PC-3 (cell line): ENCODE measurements around the gene MLN. TPM values are rescaled to one million over a fixed set of nuclear protein-coding genes. Genes with fewer than 3 reads are reported as not detected.

ENCODE experiments used
- ATAC-seq: fragments of 200-7000 bp; cut with Tn5 transposase; 2 replicates; pipeline ENCODE4 v1.9.1; 2020; ENCODE audit warnings: mild to moderate bottlenecking, moderate library complexity
- BruUV-seq: library from RNA; stranded (reverse); fragments of 400-500 nt; replicated peaks from 2 replicates; lab custom pipeline; 2021; lab: Mats Ljungman, UMichigan
- CTCF ChIA-PET: fragments of 300-600 bp; sonication (Branson Sonifier 250); formaldehyde crosslinking; loops from one replicate; lab custom pipeline; 2022; ENCODE audit warnings: antibody characterized with exemption; lab: Charles Lee
- POLR2A ChIA-PET: fragments of 300-600 bp; sonication (Branson Sonifier 250); formaldehyde crosslinking; loops from one replicate; lab custom pipeline; 2022; ENCODE audit warnings: antibody characterized with exemption; ENCODE audit not compliant: unreplicated experiment; lab: Charles Lee
- DNase-seq: peaks from one replicate; pipeline ENCODE4 v3.0.0-alpha.2; 2015
- H2AFZ ChIP-seq: fragments of 300-600 bp; sonication (generic); 2 replicates; pipeline ENCODE4 v1.6.0; 2016; ENCODE audit warnings: antibody characterized with exemption, low read length
- H3F3A ChIP-seq: fragments of 300-600 bp; sonication (generic); one replicate; pipeline ENCODE4 v1.6.0; 2017; ENCODE audit warnings: antibody characterized with exemption, low read length, control low read depth, mild to moderate bottlenecking; ENCODE audit not compliant: unreplicated experiment
- H3K27ac ChIP-seq: fragments of 300-600 bp; sonication (generic); 2 replicates; pipeline ENCODE4 v1.5.1; 2016; ENCODE audit warnings: mild to moderate bottlenecking, low read length
- H3K27me3 ChIP-seq: fragments of 300-600 bp; sonication (generic); 2 replicates; pipeline ENCODE4 v1.6.1; 2016; ENCODE audit warnings: low read length, mixed read lengths
- H3K36me3 ChIP-seq: fragments of 300-600 bp; sonication (generic); 2 replicates; pipeline ENCODE4 v1.6.1; 2016; ENCODE audit warnings: low read depth, mixed run types, low read length, mixed read lengths
- H3K4me1 ChIP-seq: fragments of 300-600 bp; sonication (generic); 2 replicates; pipeline ENCODE4 v1.5.1; 2016; ENCODE audit warnings: low read length; ENCODE audit not compliant: insufficient read depth
- H3K4me2 ChIP-seq: fragments of 300-600 bp; sonication (generic); 2 replicates; pipeline ENCODE4 v1.6.0; 2016; ENCODE audit warnings: low read length
- H3K4me3 ChIP-seq: fragments of 300-600 bp; sonication (generic); 2 replicates; pipeline ENCODE4 v1.5.1; 2016; ENCODE audit warnings: mild to moderate bottlenecking, low read length, mixed read lengths
- H3K79me2 ChIP-seq: fragments of 300-600 bp; sonication (generic); 2 replicates; pipeline ENCODE4 v1.6.1; 2017; ENCODE audit warnings: low read length, mixed read lengths
- H3K9ac ChIP-seq: fragments of 300-600 bp; sonication (generic); 2 replicates; pipeline ENCODE4 v1.6.0; 2016; ENCODE audit warnings: mild to moderate bottlenecking, low read length
- H3K9me2 ChIP-seq: fragments of 300-600 bp; sonication (generic); replicated peaks from 2 replicates; pipeline ENCODE4 v1.6.1; 2016; ENCODE audit warnings: mixed run types, low read length, mixed read lengths
- H3K9me3 ChIP-seq: fragments of 300-600 bp; sonication (generic); 2 replicates; pipeline ENCODE4 v1.6.1; 2016; ENCODE audit warnings: low read length, mixed read lengths
- H4K20me1 ChIP-seq: fragments of 300-600 bp; sonication (generic); 2 replicates; pipeline ENCODE4 v1.6.1; 2016; ENCODE audit warnings: low read length, mixed read lengths
- EZH2 ChIP-seq: fragments of 300-600 bp; sonication (generic); IDR thresholded peaks from one replicate; pipeline ENCODE4 v1.6.1; 2017; ENCODE audit warnings: antibody characterized with exemption, mild to moderate bottlenecking, low read length; ENCODE audit not compliant: unreplicated experiment
- EZH2phosphoT487 ChIP-seq: fragments of 300-600 bp; sonication (generic); IDR thresholded peaks from 2 replicates; pipeline ENCODE4 v1.6.1; 2018; ENCODE audit warnings: mild to moderate bottlenecking, antibody characterized with exemption, low read length, borderline replicate concordance
- intact Hi-C: fragments of 100-400 bp; cut with micrococcal nuclease; formaldehyde crosslinking; loops from 2 replicates; pipeline ENCODE4 v1.9.0; 2023
- total RNA-seq: library from RNA; depleted of rRNA; stranded (reverse); fragments of >200 nt; gene quantifications from 2 replicates; pipeline ENCODE4 v1.2.3, GENCODE V29; 2014
- TF ChIP-seq, protein P1 (sequence below): fragments of 300-600 bp; sonication (generic); conservative IDR thresholded peaks from 2 replicates; pipeline ENCODE4 v1.5.1; 2017; ENCODE audit warnings: antibody characterized with exemption, low read depth, mild to moderate bottlenecking, low read length

Gene MLN
- total RNA-seq, 1 experiment from 2014 or later = not detected

DNA sequence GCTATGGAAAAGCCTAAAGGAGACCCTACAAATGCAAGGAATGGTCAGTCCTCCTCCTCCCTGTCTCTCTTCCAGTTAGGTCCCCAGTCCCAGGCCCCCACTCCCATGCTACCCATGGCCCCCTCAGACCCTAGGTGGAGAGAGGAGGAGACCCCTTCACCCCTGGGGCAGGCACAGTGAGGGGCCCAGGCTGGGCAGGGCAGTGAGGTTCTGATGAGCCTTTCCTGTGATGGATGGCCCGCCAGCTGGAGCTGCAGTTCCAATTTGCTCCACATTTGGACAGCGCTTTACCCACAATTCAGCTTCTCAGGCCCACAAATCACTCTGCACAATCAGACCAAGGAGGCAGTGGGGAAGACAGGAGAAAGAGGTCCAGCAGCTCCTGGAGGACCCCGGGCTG, 37.3 kb upstream of the MLN start:
- Histone ChIP-seq H3K9me2 (no peaks in the 10 kb centered on the region), H3K79me2 (no peaks in the 10 kb centered on the region), H3F3A (no peaks in the 10 kb centered on the region), H4K20me1 (no peaks in the 10 kb centered on the region), H3K4me1 (peaks cover 23% of the 10 kb centered on the region), H3K27me3 (no peaks in the 10 kb centered on the region), H2AFZ (no peak overlapping the region), H3K4me3 (no peak overlapping the region), H3K4me2 (peak overlapping the region; percentile 40), H3K27ac (peak overlapping the region; percentile 73), H3K36me3 (no peaks in the 10 kb centered on the region), H3K9ac (no peak overlapping the region), H3K9me3 (no peaks in the 10 kb centered on the region)
- TF ChIP-seq EZH2phosphoT487 (no peak), EZH2 (no peak)
- TF ChIP-seq, protein P1, sequence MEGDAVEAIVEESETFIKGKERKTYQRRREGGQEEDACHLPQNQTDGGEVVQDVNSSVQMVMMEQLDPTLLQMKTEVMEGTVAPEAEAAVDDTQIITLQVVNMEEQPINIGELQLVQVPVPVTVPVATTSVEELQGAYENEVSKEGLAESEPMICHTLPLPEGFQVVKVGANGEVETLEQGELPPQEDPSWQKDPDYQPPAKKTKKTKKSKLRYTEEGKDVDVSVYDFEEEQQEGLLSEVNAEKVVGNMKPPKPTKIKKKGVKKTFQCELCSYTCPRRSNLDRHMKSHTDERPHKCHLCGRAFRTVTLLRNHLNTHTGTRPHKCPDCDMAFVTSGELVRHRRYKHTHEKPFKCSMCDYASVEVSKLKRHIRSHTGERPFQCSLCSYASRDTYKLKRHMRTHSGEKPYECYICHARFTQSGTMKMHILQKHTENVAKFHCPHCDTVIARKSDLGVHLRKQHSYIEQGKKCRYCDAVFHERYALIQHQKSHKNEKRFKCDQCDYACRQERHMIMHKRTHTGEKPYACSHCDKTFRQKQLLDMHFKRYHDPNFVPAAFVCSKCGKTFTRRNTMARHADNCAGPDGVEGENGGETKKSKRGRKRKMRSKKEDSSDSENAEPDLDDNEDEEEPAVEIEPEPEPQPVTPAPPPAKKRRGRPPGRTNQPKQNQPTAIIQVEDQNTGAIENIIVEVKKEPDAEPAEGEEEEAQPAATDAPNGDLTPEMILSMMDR = no peak
- CTCF ChIA-PET = no interaction called here
- ATAC-seq (no peak), DNase-seq (no peak)
- intact Hi-C loops = loop anchor here (10.0 kb wide), 1 partner anchor 184 kb away; no protein-coding TSS in a partner anchor
- BruUV-seq = no TSS peak
- POLR2A ChIA-PET = no interaction called here

DNA sequence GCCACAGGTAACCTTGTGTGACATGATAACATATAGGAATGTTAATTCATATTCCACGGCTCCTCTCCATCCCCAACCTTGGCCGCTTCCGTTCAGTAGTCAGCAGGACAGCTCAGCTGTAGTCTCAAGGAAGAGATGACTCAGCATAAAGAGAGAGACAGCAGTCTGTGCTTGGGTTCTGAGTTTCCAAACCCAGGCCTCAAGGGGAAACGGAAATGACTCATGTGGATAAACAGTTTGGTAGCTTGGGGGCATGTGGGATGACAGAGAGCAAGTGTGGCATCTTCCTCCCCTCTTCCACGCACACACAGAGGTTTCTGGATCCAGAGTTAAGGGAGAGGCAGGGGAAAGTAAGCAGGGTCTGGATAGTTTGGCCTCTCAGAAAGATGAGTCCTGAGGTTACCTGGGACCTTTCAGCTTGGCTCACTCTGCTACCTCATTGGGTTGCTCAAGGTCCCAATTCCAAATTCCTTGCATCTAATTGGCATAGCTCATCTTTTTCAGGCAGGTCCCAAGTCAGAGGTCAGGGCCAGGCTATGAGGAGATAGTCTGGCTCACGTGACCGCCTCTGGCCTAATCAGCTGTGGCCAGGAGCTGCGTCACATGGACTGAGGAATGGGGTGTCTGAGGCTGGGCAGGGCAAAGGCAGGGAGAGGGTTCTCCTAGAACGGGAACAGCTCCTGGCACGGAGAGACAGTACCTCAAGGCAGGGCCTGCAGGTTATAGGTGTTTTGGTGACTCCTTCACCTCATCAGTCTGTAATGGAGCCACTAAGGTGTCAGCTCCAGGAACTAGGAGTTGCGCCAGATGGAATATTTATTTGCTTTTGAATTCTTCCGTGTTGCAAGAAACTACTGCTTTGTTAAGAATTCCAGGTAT, 36.5 kb upstream of the MLN start:
- Histone ChIP-seq H3K27ac (peak overlapping the region; percentile 73), H3K9ac (peak overlapping the region; percentile 18; the same call in 1 of the 2 replicates), H3K36me3 (no peaks in the 10 kb centered on the region), H3K9me2 (no peaks in the 10 kb centered on the region), H3K79me2 (no peaks in the 10 kb centered on the region), H2AFZ (0 out of 2 replicates have a peak overlapping the region, but pooled peaks have one; percentile 43), H3K4me3 (no peak overlapping the region), H3K9me3 (no peaks in the 10 kb centered on the region), H3F3A (no peaks in the 10 kb centered on the region), H3K27me3 (no peaks in the 10 kb centered on the region), H3K4me2 (peak overlapping the region; percentile 52), H3K4me1 (peaks cover 23% of the 10 kb centered on the region), H4K20me1 (no peaks in the 10 kb centered on the region)
- intact Hi-C loops = loop anchor here (10.0 kb wide), 1 partner anchor 185 kb away; no protein-coding TSS in a partner anchor
- TF ChIP-seq, protein P1 = no peak
- TF ChIP-seq EZH2 (no peak), EZH2phosphoT487 (no peak)
- POLR2A ChIA-PET = no interaction called here
- peak; percentile 98 for ATAC-seq
- no TSS peak for BruUV-seq
- CTCF ChIA-PET = no interaction called here
- peak; percentile 98 for DNase-seq
